Glutamatergic neuron (in vitro differentiated cells): ENCODE measurements around the gene HIPK2. TPM values are rescaled to one million over a fixed set of nuclear protein-coding genes. Genes with fewer than 3 reads are reported as not detected.

Experiments used
- DNase-seq: peaks from one replicate; pipeline ENCODE4 v3.0.0; 2022
- H3K27ac Mint-ChIP-seq: one replicate; pipeline ENCODE4 v1.8.0; 2020; ENCODE audit warnings: mild to moderate bottlenecking, mixed read lengths, inconsistent platforms; ENCODE audit not compliant: unreplicated experiment
- H3K27me3 Mint-ChIP-seq: one replicate; pipeline ENCODE4 v1.8.0; 2020; ENCODE audit warnings: mild to moderate bottlenecking, moderate library complexity, mixed read lengths, inconsistent platforms; ENCODE audit not compliant: unreplicated experiment
- H3K36me3 Mint-ChIP-seq: one replicate; pipeline ENCODE4 v1.8.0; 2020; ENCODE audit warnings: mild to moderate bottlenecking, mixed read lengths, inconsistent platforms; ENCODE audit not compliant: unreplicated experiment
- H3K4me1 Mint-ChIP-seq: one replicate; pipeline ENCODE4 v1.8.0; 2020; ENCODE audit warnings: mild to moderate bottlenecking, low read depth, mixed read lengths, inconsistent platforms; ENCODE audit not compliant: unreplicated experiment
- H3K4me3 Mint-ChIP-seq: one replicate; pipeline ENCODE4 v1.8.0; 2020; ENCODE audit warnings: mild to moderate bottlenecking, mixed read lengths, inconsistent platforms; ENCODE audit not compliant: unreplicated experiment
- H3K9me3 Mint-ChIP-seq: one replicate; pipeline ENCODE4 v1.8.0; 2020; ENCODE audit warnings: mild to moderate bottlenecking, moderate library complexity, mixed read lengths, inconsistent platforms; ENCODE audit not compliant: unreplicated experiment
- CTCF ChIP-seq: fragments of 200-600 bp; sonication (generic); IDR thresholded peaks from one replicate; pipeline ENCODE4 v1.5.0; 2021; ENCODE audit not compliant: partially characterized antibody, unreplicated experiment
- total RNA-seq: library from RNA; stranded (reverse); fragmentation: NEBNext Ultra II Directional; extraction: Animal tissue kit (Norgen Biotek cat#: 25700); gene quantifications from one replicate; pipeline ENCODE4 v1.2.1, GENCODE V29; 2021; ENCODE audit not compliant: unreplicated experiment

Gene HIPK2
- total RNA-seq, 1 donor from 2014 or later: 36.9 TPM

GRCh38 chr7:139682136-139683013 lies 95.4 kb downstream of the HIPK2 start:
- Mint-ChIP-seq H3K4me3 (no peak overlapping the region), H3K36me3 (peaks cover 19% of the 10 kb centered on the region), H3K27ac (no peak overlapping the region), H3K27me3 (peaks cover 2% of the 10 kb centered on the region), H3K9me3 (peaks cover 5% of the 10 kb centered on the region), H3K4me1 (no peaks in the 10 kb centered on the region)
- TF ChIP-seq CTCF: no peak
- no peak for DNase-seq

GRCh38 chr7:139681812-139682135 lies 96.0 kb downstream of the HIPK2 start:
- H3K36me3 Mint-ChIP-seq: peaks cover 19% of the 10 kb centered on the region
- no peak overlapping the region for H3K4me3 Mint-ChIP-seq
- TF ChIP-seq CTCF: no peak
- peaks cover 5% of the 10 kb centered on the region for H3K9me3 Mint-ChIP-seq
- no peak for DNase-seq
- H3K4me1 Mint-ChIP-seq: no peaks in the 10 kb centered on the region
- H3K27ac Mint-ChIP-seq: no peak overlapping the region
- H3K27me3 Mint-ChIP-seq: peaks cover 2% of the 10 kb centered on the region

- DNase-seq: no peak
- Mint-ChIP-seq H3K36me3 (peaks cover 15% of the 10 kb centered on the region), H3K27ac (no peak overlapping the region), H3K4me3 (no peak overlapping the region), H3K27me3 (peaks cover 2% of the 10 kb centered on the region), H3K9me3 (peaks cover 5% of the 10 kb centered on the region), H3K4me1 (no peaks in the 10 kb centered on the region)
- no peak for TF ChIP-seq CTCF
These were observed 96.4 kb downstream of the HIPK2 start for GRCh38 chr7:139681463-139681755.

- DNase-seq: no peak
- Mint-ChIP-seq H3K27ac (no peak overlapping the region), H3K4me1 (no peaks in the 10 kb centered on the region)
These were observed 96.9 kb downstream of the HIPK2 start for GRCh38 chr7:139680676-139681462.

More at GRCh38 chr7:139680676-139681462, 96.9 kb downstream of the HIPK2 start:
- Mint-ChIP-seq H3K9me3 (peaks cover 5% of the 10 kb centered on the region), H3K4me3 (no peak overlapping the region), H3K27me3 (peaks cover 2% of the 10 kb centered on the region), H3K36me3 (peaks cover 16% of the 10 kb centered on the region)
- TF ChIP-seq CTCF: no peak
